Measurements from ENCODE around the gene PRICKLE3.

DNA sequence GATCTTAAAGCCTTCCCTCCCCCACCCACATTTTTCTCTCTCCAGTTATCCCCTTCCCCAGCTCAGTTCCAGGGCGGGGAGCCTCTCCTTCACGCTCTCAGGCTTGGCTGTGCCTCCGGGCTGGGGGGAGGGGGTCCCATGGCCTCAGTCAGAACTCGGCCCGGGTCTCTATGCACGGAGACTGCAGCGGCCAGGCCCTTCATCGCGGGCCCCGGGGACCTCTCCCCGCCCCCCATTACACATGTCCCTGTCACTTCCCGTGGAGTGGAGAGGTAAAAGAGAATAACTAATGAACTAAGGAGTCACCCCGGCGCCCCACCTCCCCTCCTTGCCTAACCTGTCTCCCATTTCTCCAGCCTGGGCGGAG, 838 bp upstream of the PRICKLE3 start:
- TF ChIP-seq CTCF (conservative IDR thresholded peaks at IDR 0.05; ENCODE audit: low read length), result no peak
- TF ChIP-seq EZH2phosphoT487 (IDR thresholded peaks at IDR 0.05; ENCODE audit: borderline replicate concordance), result no peak
